Stimulated activated CD4-positive, alpha-beta T cell treated with anti-CD3 and anti-CD28 coated beads, Interleukin-2, amount 100 ng/mL, for 24 hours (primary cell): Measurements from ENCODE around the gene RPS6KA4.

Source experiments
- DNase-seq, 2 donors: peaks; one replicate each; pipeline ENCODE4 v3.0.0-alpha.2; 2020

Gene RPS6KA4

DNA sequence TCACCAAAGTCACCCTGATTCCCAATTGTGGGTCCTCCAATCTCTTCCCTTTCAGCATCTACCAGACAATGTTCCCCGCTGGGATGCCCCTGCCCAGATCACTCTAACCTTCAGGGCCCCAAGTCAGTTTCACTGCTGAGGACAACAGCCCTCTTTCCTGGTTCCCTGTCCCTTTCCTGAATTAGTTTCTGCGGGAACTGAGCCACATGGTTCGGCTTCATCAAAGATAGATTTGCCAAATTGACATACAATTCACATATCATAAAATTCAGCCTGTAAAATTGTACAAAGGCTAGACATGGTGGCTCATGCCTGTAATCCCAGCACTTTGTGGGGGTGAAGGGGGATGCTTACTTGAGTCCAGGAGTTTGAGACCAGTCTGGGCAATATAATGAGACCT, 31.0 kb upstream of the RPS6KA4 start:
- DNase-seq, result no peak

DNA sequence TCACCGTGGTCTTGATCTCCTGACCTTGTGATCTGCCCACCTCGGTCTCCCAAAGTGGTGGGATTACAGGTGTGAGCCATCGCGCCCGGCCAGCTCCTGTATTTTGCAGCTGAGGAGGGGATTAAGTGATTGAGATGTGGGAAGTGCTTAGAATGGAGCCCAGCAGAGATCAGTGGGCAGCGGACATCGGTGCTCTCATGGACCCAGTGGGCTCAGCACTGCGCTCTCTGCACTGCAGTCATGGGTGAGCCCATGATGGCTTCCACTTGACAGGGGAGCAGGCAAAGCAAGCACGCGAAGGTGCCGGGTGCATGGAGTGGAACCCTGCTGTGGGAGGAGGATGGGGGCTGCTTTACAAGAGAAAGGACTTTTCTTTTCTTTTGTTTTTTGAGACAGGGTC, 28.1 kb upstream of the RPS6KA4 start:
- no peak for DNase-seq

DNA sequence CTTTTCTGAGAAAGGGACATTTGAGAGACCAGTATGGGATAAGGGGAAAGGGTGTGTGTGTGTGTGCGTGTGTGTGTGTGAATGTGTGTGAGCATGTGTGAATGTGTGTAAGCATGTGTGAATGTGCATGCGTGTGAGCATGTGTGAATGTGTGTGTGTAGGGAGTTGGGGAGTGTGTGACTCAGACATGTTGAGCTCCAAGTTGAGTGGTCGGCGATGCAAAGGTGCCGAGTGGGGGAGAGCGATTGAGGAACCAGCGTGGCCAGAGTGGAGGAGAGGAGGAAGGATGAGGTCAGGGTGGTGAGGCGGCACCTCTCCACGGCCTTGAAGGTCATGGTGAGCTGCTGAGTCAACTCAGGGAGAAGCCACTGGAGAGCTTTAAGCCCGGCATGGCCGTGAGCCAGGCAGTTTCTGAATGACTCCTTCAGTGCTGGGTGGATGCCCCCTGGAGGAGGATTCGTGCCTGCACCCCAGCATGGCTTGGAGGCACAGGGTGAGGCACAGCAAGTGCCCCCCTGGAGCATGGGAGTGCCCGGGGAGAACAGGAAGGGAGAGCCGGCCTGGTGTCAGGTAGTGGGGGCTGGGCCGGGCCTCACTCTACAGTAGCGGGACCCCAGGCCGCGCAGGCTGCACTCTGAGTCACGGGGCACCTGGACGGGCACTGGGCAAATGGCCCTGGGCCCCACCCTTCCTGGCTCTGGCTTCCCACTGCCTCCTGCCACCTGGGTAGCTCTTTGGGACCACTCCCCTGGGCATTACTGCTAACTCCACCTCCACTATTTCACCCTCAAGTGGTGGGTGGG, 27.2 kb upstream of the RPS6KA4 start:
- peak; percentile 68 to 82 for DNase-seq

DNA sequence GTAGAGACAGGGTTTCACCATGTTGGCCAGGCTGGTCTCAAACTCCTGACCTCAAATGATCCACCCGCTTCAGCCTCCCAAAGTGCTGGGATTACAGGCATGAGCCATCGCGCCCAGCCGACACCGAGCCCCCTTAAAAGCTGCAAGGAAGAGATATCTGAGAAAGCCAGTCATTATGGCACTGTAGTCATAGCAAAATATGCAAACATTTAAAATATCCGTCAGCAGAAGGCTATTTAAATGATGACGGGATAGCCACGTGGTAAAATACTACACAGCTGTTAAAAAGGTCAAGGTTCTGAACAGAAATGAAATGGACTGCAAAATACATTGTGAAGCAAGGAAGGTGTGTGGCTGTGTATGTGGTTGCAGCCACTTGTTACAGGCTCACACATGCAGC, 25.4 kb upstream of the RPS6KA4 start:
- DNase-seq, result no peak

DNA sequence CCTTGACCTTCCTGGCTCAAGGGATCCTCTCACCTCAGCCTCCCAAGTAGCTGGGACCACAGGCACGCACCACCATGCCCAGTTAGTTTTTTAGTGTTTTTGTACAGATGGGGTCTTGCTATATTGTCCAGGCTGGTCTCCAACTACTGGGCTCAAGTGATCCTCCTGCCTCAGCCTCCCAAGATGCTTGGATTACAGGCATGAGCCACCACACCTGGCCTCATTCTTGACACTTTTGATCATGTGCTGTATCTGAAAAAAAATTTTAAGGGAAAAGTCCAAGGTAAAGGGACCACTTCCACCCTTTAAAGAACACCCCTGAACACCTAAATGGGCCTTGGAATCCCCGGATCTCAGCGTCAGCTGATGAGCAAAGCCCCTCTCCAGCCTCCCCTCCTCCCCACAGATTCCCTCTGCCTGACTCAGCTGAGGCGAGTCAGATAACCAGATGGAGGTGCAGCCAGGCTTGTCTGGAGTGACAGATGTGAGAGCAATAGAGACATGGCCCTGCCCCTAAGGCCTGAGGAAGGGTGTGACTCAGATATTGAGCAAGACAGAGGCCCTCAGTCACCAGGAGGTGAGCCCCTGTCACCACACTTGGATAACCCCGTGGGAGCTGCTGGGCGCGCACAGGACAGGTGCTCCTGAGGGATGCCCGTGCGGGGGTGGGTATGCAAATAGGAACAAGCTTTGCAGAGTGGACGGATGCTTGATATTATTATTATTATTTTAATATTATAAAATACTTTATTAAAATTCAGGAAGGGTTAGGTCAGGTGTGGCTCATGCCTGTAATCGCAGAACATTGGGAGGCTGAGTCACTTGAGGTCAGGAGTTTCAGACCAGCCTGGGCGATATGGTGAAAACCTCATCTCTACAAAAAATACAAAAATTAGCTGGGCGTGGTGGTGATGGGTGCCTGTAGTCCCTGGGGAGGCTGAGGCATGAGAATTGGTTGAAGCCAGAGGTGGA, 23.9 kb upstream of the RPS6KA4 start:
- peak; percentile 30 to 42 for DNase-seq

DNA sequence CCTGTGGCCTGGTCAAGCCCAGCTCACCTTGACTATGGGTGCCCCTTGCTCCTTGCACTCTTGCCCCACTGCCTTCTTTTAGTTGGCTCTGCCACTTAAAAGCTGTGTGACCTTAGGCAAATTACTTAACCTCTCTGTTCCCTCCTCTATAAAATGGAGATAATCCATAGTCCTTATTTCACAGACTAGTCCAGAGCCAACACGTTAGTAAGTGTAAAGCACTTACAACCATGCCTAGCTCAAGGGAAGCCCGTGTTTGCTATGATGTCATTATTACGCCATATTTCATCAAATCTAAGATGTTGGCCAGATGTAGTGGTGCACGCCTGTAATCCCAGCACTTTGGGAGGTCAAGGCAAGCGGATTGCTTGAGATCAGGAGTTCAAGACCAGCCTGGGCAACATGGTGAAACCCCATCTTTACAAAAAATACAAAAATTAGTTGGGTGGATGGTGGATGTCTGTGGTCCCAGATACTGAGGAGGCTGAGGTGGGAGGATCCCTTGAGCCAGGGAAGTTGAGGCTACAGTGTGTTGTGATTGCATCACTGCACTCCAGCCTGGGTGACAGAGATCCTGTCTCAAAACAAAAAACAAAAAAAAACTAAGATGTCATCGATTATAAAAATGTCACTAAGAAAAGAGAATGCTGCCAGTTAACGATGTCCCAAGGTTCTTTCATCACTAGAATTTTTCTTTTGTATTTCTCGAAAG, 21.3 kb upstream of the RPS6KA4 start:
- DNase-seq, result no peak

DNA sequence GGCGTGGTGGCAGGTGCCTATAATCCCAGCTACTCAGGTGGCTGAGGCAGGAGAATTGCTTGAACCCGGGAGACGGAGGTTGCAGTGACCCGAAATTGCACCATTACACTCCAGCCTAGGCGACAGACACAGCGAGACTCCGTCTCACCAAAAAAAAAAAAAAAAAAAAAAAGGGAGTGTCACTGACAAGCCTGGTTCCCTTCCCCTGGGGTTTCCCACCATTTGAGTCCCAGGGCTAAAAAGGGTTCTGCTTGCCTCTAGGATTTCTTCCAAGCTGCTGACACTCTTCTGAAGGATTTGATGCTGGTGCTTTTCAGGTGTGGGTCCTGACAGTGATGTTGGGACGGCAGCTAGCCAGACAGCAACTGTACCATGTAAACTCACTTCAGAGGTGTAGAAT, 20.2 kb upstream of the RPS6KA4 start:
- DNase-seq, result no peak

DNA sequence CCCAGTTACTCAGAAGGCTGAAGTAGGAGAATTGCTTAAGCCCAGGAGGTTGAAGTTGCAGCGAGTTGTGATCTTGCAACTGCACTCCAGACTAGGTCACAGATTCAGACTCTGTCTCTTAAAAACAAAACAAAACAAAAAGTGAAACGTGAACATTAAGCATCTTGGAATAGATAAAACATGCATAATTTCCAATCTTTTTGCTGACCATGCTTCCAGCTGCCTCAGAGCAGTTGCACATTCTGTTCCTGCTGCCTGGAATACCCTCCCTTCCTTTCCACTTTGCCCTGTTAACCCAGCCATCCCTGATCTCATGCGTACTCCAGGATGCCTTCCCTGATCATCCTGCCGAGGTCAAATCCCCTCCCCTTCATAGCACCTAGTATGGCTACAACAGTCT, 19.7 kb upstream of the RPS6KA4 start:
- no peak for DNase-seq

DNA sequence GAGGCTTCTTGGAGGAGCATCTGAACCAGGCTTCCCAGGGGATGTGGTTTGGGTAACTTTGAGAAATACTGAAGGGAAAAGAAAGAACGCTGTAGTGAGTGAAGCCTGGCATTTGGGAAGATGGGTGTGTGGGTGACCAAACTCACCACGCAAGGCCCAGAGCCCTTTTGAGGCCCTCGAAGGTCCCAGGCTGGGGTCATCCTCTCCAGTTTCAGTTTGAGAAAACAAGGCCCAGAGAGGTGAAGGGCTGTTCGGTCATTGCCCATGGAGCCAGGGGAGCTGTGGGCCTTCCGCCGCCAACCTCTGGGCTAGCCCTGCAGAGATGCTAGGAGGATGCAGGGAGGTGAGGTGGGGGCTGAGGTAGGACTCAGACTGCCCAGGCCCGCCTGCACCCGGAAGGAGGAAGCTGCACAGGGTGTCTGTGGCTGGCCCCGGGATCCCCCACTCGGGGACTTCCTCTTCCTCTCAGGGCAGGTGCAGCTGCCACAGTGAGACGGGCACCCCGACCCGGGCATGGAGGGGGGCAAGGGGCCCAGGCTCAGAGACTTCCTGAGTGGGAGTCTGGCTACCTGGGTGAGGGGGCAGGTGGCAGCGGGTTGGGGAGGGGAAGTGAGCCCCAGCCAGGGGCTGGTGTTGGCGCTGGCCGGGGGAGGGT, 19.1 kb upstream of the RPS6KA4 start, which contains the start of gene CCDC88B:
Gene CCDC88B (plus strand): TSS at position 451 of the 655 bp plus-strand sequence. CDS start 63 bp downstream, at position 514.
- peak; percentile 81 to 84 for DNase-seq

DNA sequence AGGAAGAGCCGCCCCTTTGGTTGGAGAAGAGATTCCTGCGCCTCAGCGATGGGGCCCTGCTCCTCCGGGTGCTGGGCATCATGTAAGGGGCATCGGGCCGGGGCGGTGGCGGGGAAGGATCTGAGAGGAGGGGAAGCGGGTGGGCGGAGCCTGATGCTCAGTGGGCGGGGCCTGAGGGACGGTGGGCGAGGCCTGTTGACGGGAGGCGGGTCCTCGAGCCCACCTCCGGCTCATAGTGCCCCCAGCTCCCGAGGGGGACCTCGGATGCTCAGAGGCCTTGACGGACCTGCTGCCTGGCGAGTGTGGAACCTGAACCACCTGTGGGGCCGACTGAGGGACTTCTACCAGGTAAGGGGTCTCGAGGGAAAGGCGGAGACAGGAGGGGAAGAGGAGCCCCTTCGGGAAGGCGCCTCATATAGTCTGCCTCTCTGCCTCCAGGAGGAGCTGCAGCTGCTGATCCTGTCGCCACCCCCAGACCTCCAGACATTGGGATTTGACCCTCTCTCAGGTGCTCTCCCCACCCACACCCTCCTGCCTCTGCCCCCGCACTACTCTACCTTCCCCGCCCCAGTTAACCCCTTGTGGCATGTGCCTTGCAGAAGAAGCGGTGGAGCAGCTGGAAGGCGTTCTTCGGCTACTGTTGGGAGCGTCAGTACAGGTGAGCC, 18.2 kb upstream of the RPS6KA4 start:
- DNase-seq, result peak; percentile 83 to 90

DNA sequence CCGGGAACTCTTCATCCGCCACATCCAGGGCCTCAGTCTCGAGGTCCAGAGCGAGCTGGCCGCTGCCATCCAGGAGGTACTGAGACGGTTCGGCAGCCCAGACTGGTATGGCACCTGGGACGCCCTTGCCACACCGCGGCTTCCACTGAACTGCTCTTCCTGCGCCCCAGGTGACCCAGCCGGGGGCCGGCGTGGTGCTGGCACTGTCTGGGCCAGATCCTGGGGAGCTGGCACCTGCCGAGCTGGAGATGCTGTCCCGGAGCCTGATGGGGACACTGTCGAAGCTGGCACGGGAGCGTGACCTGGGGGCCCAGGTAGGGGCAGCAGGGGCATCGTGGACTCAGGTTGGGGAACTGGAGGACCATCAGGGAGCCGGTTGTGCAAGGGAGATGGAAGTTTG, 17.5 kb upstream of the RPS6KA4 start:
- no peak for DNase-seq

DNA sequence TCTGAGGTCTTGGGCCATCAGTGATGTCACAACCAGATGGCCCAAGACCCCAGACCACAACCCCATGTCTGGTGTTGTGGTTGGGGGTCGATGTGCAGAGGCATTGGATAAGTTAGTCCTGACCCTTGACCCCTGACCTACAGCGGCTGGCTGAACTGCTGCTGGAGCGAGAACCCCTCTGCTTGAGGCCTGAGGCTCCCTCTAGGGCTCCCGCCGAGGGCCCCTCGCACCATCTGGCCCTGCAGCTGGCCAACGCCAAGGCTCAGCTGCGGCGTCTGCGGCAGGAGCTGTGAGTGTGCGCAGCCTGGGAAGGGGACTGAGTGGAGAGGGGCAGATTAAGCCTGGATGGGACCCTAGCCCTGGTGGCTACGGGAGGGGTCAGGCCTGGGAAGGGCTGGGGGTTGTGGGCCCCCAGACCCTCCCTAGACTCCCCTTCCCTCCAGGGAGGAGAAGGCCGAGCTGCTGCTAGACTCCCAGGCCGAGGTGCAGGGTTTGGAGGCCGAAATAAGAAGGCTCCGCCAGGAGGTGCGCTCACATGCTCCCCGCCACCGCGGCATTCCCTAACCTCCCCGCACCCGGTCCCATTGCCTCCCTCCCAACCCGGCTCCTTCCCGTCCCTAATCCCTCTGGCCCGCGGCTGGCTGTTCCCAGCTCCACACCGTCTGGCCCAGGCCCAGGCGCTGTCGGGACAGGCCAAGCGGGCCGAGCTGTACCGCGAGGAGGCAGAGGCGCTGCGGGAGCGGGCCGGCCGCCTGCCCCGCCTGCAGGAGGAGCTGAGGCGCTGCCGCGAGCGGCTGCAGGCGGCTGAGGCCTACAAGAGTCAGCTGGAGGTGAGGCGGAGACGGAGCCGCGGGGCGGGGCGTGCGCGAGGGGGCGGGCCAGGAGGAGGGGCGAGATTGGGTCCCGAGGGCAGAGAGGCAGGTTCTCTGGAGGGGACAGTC, 16.8 kb upstream of the RPS6KA4 start:
- DNase-seq, result peak; percentile 92 to 95

DNA sequence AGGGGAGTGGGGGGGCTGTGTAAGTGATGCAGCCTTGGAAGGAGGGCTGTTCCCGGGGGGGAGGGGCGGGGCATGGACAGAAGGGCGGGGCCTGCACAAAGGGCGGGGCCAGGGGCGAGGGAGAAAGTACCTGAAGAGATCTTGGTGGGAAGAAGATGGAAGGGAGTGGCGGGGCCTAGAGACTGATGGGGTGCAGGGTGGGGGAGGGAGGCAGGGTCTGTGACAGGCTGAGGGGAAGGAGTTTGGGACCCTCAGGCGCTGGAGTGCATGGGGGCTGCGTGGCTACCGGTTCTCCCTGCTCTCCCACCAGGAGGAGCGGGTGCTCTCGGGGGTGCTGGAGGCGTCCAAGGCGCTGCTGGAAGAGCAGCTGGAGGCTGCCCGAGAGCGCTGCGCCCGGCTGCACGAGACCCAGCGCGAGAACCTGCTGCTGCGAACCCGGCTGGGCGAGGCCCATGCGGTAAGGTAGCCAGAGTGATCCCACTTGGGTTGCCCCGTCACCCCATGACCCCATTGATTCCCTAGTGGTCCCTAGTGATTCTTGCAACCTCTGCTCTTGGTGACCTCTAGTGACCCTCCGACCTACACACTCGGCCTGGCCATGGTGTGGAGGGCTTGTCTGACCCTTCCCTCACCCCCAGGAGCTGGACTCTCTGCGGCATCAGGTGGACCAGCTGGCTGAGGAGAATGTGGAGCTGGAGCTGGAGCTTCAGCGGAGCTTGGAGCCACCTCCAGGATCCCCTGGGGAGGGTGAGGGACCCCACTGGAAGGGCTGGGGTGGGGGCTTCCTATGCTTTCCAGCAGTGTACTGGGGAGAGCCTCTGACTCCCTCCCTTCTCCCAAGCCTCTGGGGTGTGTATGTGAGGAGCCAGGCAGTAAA, 15.9 kb upstream of the RPS6KA4 start:
- DNase-seq, result no peak

DNA sequence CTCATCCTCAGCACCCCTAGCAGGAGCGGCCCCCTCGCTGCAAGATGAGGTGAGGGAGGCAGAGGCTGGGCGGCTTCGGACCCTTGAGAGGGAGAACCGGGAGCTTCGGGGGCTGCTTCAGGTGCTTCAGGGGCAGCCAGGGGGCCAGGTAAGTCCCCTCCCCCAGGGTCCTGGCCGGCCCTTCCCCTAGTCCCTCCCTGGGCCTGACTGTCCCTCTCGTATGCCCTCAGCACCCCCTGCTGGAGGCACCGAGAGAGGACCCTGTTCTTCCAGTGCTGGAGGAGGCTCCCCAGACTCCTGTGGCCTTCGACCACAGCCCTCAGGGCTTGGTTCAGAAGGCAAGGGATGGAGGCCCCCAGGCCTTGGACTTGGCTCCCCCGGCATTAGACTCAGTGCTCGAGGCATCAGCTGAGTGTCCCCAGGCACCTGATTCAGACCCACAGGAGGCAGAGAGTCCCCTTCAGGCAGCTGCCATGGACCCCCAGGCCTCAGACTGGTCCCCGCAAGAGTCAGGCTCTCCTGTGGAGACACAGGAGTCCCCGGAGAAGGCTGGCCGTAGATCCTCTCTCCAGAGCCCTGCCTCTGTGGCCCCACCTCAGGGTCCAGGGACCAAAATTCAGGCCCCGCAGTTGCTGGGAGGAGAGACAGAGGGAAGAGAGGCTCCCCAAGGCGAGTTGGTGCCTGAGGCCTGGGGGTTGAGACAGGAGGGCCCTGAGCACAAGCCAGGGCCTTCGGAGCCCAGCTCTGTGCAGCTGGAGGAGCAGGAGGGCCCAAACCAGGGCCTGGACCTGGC, 15.0 kb upstream of the RPS6KA4 start:
- no peak for DNase-seq

DNA sequence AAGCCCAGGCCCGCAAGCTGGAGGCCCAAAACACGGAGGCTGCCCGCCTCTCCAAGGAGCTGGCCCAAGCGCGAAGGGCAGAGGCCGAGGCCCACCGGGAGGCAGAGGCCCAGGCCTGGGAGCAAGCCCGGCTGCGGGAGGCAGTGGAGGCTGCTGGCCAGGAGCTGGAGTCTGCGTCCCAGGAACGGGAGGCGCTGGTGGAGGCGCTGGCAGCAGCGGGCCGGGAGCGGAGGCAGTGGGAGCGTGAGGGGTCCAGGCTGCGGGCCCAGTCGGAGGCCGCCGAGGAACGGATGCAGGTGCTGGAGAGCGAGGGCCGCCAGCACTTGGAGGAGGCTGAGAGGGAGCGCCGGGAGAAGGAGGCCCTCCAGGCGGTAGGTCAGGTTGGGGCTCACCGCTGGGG, 14.2 kb upstream of the RPS6KA4 start:
- DNase-seq, result no peak

DNA sequence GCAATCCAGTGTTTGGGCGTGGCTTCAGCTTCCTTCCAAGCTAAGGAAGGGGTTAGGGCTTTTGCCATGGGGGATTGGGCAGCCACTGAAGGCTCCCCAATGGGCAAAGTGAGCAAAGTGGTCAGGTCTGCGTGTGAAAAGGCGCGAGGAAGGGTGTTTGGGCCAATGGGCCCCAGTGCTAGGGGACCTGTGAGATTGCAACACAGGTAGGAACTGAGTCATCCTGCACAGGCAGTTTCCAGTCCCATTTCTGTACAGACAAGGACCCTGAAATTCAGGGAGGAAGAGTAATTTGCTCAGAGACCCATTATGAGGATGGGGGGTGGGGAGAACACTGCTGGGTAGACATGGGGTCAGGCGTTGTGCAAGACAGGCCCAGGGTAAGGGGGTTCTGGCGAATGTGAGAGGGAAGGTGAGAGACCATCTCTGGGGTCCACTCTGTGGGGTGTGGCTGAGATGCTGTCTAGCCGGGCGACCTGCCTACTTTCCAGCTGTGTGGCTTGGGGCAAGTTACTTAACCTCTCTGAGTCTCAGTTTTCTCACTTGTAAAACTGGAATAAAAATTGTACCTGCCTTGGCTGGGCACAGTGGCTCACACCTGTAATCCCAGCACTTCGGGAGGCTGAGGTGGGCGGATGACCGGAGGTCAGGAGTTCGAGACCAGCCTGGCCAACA, 11.6 kb upstream of the RPS6KA4 start:
- no peak for DNase-seq

DNA sequence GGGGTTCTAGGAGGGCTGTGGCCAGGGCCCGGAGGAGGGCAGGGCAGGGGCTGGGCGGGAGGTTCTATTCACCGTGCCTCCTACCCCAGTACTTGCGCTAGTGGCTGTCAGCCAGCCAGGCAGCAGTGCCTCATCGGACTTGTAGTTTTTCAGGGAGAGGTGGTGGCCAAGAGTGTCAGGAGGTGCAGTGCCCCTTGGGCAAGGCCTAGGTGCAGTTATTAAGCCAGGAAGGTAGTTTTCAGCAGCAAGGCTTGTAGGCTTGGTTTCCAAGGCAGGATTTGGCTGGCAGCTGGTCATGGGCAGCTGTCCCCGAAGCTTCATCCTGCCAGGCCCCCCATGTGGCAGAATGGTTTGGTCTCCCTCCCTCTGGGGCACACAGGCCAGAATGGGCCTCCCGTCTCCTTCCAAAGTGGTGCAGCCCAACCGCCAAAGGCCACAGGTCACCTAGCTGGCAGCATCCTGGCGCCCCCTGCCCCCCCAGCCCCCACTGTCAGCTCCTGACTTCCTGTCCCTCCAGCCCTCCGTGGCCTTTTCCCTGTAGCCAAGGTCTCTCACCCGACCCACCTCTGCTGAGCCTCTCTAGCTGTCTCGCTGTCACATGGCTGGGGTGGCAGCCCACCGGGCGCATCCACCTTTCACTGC, 10.5 kb upstream of the RPS6KA4 start:
- no peak for DNase-seq

DNA sequence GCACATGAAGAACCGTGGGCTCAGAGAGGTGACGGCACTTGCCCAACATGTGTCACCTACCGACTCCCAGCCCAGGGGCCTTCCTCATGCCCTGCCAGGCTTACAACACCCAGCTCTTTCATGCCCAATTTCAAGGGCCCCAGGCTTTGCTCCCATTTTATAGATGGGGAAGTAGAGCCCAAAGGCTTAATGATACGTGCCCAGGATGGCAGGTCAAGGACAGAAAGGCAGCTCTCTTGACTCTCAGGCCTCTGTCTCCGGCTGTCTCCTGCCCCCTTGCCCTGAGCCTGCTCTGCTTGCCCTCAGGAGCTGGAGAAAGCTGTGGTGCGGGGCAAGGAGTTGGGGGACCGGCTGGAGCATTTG, 10.0 kb upstream of the RPS6KA4 start:
- DNase-seq, result no peak
